Stimulated activated CD8-positive, alpha-beta memory T cell treated with anti-CD3 and anti-CD28 coated beads, Interleukin-12 subunit alpha, Interleukin-12 subunit beta, amount 100 ng/mL, for 1 hour (primary cell): ENCODE results near the gene LEUTX.
"Not testable (repeated sequence)": the region's sequence is repeated elsewhere in the genome, so short reads cannot be mapped to it uniquely, and the experiment has no call there.

Experiments used
- DNase-seq: peaks from one replicate; pipeline ENCODE4 v3.0.0-alpha.2; 2020; ENCODE audit warnings: low read depth

The LEUTX gene

DNA sequence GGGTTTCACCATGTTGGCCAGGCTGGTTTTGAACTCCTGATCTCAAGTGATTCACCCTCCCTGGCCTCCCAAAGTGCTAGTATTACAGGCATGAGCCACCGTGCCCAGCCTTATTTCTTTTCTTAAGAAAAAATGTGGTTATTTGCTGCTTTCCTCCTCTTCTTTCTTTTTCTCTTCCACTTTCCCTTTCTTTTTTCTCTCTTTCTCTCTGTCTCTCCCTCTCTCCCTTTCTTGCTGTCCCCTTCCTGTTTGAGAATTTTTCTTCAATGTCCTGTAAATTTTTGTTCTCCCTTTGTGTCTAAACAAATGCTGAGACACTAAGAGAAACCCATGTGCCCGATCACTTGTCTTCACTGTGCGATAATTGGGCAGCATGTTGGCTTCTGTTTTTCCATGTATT lies 2.2 kb downstream of the LEUTX start:
- DNase-seq, result no peak

DNA sequence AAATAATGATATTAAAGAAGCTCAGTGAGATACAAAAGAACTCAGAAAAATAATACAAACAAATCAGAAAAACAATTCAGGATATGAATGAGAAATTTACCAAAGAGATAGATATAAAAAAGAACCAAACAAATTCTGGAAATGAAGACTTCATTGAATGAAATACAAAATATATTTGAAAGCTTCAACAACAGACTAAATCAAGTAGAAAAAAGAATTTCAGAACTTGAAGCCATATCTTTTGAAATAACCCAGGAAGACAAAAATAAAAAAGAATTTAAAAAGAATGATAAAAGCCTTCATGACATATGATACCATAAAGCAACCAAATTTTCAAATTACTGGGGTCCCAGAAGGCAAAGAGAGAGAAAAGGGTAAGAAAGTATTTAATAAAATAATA lies 9.6 kb downstream of the LEUTX start:
- DNase-seq, result no peak

DNA sequence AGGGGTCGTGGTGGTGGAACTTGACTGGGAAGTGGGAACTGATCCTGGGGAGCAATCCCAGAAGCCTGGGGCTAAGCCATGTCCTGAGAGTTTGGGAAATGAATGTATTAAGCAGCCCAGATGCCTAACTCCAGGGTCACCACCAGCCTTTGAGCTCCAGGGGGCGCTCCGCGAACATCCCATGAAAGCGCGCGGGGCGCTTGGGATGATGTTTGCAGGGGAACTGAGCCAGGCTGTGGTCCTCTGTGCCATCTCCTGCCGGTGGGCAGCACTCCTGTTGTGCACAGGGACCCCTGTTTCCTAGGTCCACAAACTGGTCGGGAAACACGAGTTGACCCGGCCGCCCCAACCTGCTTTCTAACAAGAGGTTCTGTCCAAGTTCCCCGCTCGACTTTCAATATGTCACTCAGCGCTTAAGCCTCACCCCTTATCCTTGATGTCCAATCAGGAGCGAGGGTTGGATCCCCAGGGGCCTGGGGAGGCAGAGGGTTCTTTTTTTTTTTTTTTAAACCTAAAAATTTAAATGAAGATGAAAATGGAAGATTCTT lies 14.4 kb downstream of the LEUTX start:
- DNase-seq, result peak; percentile 61

DNA sequence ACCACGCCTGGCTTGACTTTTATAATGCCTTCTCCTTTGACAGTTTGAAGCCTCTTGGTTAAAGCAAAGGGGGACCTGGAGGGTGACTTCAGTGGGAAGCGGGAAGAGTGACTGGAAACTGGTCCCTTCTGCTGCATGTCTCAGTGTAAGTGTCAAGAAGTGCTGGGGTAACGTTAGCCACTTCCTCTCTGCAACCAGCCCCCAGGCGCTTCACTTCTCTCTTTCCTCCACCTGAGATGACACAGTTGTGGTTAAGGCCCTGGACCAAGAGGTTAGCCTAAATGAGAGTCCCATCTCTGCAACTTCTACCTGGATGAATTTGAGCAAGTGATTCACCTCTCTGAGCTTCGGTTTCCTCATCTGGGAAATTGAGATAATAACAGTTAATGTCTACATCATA lies 16.3 kb downstream of the LEUTX start:
- DNase-seq, result no peak

DNA sequence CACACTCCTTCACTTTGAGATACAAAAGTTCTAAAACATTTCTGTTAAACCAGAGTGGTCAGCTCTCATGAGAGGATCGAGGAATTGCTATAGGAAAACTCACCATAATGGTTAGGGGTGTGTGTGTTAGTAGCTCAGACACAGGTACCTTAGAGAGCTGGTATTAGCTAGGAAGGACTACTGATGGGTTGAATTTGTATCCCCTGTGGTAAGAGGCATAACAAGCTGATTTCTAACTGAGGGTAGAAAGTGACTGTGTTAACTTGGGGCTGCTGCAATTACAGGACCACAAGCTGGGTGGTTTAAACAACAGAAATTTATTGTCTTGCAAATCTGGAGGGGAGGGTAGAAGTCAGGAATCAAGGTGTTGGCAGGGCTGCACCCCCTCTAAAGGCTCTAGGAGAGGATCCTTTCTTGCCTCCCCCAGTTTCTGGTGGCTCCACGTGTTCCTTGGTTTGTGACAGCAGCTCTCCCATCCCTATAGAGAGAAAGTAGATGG lies 17.4 kb downstream of the LEUTX start:
- no peak for DNase-seq

DNA sequence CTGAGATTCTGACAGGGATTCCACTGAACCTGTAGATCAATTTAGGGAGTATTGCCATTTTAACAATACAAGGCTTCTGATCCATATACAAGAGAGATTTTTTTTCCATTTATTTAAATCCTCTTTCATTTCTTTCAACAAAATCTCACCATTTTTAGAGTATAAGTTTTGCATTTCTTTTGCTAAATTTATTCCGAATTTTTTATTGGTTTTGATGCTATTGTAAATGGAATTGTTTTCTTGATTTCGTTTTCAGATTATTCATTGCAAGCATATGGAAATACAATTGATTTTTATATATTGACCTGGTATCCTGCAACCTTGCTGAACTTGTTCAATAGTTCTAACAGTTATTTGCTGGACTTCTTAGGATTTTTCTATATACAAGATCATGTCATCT lies 18.4 kb downstream of the LEUTX start:
- DNase-seq, result no peak

DNA sequence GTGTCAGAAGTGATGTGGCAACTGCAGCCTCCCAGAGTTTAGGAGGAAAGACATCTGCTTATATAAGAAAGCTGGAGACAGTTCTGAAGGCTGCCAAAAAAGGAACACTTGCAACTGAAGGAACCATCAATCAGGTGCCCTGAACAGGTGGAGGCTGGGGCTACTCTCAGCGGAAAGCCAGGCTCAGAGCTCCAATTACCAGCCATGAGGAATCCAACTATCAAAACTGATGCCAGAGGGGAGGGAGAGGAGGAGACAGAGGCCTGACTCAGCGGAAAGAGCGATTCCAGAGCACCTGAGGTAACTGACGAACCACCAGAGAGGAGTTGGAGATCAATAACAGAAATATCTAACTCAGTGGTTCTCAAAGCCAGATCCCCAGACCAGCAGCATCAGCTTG lies 24.3 kb downstream of the LEUTX start:
- no peak for DNase-seq

DNA sequence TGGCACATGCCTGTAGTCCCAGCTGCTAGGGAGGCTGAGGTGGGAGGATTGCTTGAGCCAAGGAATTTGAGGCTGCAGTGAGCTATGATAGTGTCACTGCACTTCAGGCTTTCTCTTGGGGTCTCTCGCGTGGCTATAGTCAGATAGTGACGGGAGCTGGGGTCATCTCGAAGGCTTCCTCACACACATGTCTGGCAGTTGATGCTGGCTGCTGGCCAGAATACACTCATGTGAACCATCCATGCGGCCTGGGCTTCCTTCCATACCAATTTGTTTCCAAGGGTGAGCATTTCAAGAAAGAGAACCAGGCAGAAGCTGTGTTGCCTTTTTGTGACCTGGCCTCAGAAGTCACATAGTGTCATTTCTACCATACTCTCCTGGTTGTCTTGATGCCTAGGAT lies 26.4 kb downstream of the LEUTX start:
- no peak for DNase-seq

DNA sequence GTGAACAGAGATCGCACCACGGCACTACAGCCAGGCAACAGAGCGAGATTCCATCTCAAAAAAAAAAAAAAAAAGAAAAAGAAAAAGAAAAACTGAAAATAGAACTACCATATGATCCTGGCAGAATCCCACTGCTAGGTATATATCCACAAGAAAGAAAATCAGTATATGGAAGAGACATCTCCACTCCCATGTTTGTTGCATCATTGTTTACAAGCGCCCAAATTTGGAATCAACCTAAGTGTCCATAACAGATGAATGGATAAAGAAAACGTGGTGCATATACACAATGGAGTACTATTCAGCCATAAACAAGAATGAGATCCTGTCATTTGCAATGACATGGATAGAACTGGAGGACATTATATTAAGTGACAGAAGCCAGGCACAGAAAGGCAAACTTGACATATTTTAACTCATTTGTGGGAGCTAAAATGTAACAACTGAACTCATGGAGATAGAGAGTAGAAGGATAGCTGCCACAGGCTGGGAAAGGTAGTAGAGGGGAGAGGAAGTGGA lies 29.3 kb downstream of the LEUTX start:
- DNase-seq, result no peak

DNA sequence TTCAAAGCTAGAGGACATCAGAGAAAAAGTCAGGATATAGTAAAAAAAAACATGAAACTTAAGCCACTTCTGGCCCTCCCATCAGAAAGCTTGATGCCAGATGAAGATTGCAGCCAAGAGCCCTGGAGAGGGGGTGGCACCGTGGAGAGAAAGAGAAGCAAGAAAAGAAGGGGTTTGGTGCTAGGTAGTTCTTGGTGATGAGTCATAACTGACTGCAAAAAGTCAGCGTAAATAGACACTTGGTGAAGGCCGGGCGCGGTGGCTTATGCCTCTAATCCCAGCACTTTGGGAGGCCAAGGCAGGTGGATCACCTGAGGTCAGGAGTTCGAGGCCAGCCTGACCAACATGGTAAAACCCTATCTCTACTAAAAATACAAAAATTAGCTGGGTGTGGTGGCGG lies 30.0 kb downstream of the LEUTX start:
- DNase-seq, result not testable (repeated sequence)

DNA sequence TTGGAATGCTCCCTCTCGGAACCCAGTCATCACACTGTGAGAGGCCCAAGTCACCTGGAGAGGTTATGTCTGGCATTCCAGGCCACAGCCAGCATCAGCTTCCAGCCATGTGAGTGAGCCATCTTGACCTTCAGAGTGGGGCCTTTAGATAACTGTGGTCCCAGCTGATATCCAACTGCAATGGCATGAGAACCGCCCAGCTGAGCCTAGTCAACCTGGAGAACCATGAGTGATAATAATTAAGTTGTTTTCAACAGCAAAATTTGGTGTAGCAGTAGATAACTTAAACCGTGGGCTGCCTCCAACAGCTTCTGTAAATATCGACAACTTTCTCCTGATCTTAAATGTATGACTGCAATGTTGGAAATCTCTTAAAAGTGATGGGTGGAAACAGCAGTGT lies 30.7 kb downstream of the LEUTX start:
- no peak for DNase-seq

DNA sequence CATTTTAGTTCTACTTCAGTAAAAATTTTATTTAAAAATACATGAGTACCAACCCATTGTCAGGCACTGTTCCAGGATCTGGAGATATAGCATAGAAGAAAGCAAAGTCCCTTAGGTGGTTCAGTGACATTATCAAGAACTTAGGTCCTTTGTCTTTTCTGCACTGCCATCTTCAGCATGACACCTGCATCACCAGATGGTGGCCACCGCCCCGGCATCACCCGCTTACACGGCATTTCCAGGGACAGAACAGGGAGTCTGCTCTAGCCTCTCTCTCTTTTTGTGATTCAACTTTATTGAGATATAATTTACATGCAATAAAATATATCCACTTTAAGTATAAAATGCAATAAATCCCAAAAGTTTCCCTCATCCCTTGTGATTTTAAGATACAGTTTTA lies 31.8 kb downstream of the LEUTX start:
- no peak for DNase-seq

DNA sequence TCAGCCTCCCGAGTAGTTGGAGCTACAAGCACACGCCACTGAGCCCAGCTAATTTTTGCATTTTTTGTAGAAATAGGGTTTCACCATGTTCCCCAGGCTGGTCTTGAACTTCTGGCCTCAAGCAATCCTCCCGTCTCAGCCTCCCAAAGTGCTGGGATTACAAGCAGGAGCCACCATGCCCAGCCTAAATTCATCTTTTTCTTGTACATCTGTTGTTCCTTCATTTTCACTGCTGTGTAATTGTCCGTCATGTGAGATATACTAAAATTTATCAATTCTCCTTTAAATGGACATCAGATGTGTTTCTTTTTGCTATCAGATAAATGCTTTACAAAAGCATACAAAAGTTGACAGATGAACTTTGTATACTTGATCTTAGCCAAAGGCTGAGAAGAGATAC lies 32.4 kb downstream of the LEUTX start:
- no peak for DNase-seq

DNA sequence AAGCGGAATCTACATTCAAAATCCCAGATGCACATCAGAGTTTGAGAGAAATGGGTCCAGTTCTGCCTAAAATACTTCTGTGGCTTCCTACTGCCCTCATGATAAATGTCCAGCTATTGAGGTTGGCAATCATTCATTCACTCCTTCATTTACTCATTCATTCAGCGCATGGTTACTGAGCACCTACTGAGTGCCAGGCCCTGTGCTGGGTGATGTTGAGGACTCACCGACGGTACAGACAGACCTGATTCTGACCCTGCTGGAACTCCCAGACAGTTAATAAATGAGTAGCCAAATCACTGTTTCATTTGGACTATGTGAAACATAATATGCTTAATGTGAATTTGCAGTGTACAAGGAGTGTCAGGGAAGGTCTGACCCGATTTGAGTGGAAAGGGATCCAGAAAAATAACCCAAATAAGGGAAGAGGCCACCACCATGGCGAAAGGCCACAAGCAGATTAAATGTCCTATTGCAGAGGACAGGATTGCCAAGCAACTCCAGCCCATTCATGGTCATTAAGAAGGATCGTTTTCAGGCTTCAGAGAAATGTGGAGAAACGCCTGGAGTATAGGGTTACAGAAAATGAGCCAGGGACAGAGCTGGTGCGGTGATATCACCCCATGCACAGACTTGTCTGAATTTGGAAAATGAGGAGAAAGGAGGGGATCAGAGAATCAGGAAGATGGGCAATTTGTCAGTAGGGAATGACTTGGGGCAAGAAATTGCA lies 34.8 kb downstream of the LEUTX start:
- DNase-seq, result no peak

DNA sequence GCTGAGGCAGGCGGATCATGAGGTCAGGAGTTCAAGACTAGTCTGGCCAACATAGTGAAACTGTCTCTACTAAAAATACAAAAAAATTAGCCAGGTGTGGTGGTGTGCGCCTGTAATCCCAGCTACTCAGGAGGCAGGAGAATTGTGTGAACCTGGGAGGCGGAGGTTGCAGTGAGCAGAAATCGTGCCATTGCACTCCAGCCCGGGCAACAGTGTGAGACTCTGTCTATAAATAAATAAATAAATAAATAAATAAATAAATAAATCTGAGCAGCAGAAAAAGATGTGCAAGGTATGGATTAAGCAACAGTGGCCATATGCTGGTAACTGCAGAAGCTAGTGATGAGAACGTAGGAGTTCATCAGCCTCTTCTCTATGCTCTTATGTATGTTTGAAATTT lies 35.5 kb downstream of the LEUTX start:
- DNase-seq, result not testable (repeated sequence)

DNA sequence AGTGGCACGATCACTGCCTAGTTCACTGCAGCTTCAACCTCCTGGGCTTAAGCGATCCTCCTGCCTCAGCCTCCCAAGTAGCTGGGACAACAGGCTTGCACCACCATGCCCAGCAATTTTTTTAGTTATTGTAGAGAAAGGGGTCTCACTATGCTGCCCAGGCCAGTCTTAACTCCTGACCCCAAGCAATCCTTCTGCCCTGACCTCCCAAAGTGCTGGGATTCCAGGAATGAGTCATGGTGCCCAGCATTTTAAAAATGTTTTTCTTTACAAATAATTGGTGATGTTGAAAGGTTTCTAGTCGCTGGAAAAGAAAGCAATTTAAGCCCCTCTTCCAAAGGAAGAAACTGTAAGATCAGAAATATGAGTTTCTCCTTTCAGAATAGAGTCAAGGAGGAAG lies 35.9 kb downstream of the LEUTX start:
- no peak for DNase-seq

DNA sequence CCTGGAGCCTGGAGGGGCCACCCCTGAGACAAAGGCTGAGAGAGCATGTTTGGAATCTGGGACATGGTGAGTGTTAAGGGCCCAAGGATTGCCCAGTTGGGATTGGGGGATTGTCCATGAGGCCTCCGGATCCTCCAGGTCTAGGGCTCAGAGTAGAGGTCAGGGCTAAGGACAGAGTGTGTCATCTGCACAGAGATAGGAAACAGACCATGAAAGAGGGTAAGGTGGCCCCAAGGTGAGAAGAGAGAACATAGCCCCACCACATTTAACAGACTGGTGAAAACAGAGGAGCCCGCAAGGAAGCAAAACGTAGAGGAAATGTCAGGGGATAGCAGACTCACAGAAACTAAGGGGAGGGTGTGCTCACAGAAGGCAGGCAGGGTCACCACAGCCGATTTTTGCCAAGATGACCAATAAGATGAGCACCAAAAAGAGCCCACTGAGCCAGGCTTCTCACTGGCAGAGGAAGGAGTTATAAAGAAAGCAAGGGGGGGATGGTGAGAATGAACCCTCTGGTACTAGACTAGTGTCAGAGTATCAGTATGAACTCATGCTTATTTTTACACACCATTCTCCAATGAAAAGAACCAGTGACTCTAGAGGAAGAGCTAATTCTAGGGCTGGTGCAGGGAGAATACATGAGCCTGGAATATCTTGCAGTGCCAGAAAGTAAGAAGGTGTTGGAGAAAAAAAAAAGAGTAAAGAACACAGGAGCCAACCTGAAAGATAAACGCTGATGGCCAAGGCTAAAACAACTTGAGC lies 37.8 kb downstream of the LEUTX start:
- DNase-seq, result no peak

DNA sequence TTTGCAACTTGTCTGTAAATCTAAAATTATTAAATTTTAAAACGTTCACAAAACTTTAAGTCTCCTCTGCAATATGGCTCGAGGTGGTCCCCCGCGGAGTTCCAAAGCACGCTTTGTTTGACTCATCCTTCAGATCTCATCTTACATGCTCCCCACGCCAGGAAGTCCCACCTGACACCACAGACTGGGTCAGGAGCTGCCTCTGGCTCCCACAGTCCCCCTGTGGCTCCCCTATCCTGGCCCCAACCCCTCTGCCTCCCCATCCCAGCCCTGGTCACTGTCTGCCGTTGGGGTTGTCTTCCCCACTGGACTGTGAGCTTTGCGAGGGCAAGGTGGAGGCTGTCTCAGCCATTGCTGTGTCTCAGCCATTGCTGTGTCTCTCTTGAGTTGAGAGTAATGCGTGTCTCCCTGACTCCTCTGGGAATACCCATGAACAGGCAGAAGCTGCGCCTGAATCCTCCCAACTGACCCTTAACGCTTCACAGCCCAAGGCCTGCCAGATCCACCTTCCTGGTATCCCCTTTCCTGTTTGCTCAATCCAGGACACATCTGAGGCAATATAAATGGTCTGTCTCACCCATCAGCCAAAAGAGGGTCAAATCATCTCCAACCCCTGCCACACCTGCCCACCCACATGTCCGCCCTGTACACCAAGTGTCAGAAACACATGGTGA lies 39.4 kb downstream of the LEUTX start:
- no peak for DNase-seq

DNA sequence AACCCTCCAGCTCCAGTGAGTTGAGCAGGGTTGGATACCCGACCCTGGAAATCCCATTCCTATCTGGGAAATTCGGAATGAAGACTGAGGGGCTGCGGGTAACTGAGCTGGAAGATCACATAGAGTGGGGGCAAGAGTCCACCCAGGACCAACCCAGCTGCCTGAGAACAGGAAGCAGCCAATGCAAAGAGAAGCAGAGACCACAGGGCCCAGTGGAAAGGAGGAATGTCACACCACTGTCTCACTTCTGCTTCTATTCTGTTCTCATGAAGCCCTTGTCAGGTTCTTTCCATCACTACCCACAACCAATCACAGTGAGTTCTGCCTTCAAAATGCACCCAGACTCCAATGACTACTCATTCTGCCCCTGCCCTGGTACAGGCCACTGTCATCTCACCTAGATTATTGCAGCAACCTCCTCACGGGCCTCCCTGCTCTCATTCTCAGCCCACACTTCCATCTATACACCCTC lies 40.0 kb downstream of the LEUTX start:
- no peak for DNase-seq

DNA sequence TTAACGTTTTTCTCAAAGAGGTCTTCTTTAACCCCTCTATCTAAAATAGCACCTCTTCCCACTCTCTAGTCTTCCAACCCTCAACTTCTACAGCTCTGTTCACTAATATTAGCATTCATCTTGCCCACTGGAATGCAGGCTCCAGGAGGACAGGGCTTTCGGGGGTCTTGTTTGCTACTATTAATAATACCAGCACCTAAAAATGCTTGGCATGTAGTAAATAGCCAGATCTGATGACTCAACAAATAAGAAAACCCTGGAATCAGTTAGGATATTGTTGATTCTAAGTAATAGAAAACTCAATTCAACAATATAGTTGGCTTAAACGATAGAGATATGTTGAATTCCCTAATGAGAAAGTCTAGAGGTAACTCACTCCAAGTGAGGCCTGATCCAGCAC lies 41.1 kb downstream of the LEUTX start:
- DNase-seq, result no peak

DNA sequence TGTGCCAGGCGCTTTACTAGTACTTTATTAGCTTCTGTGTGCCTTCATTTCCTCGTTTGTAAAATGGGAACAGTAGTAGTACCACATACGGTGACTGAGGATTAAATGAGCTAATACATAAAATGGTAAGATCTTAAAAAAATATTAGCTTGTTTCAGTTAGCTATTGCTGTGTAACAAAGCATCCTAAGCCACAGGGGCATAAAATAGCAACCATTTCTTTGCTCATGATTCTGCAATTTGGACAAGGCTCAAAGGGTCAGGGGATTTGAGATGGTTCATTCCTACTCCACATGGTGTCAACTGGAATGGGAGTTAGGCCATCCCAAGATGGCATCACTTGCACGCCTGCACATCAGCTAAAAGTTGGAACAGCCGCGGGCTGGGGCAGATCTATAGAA lies 42.0 kb downstream of the LEUTX start:
- no peak for DNase-seq

DNA sequence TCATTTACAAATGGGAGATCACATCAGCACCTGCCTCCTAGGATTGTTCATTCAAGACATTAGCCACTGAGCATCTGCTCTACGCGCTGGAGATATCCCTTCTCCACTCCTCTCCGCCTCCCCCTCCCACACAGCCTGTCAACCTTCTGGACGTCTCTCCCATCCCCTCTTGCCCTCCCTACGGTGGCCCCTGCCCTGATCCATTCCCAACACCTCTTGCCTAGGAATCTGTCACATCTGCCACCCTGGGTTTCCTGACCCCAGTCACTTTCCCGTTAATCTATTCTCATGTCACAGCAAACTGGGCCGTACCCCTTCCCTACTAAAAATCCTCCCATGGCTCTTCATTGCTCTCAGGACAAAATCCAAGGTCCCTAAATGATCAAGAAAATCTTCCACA lies 45.0 kb downstream of the LEUTX start:
- no peak for DNase-seq
